ENCODE measurements around the gene NGF. TPM values are rescaled to one million over a fixed set of nuclear protein-coding genes. Genes with fewer than 3 reads are reported as not detected.

The NGF gene
- total and polyA plus RNA-seq, 2 of the 4 experiments (the other 2 are of a cell fraction) = 12.5 to 21.7 TPM

DNA sequence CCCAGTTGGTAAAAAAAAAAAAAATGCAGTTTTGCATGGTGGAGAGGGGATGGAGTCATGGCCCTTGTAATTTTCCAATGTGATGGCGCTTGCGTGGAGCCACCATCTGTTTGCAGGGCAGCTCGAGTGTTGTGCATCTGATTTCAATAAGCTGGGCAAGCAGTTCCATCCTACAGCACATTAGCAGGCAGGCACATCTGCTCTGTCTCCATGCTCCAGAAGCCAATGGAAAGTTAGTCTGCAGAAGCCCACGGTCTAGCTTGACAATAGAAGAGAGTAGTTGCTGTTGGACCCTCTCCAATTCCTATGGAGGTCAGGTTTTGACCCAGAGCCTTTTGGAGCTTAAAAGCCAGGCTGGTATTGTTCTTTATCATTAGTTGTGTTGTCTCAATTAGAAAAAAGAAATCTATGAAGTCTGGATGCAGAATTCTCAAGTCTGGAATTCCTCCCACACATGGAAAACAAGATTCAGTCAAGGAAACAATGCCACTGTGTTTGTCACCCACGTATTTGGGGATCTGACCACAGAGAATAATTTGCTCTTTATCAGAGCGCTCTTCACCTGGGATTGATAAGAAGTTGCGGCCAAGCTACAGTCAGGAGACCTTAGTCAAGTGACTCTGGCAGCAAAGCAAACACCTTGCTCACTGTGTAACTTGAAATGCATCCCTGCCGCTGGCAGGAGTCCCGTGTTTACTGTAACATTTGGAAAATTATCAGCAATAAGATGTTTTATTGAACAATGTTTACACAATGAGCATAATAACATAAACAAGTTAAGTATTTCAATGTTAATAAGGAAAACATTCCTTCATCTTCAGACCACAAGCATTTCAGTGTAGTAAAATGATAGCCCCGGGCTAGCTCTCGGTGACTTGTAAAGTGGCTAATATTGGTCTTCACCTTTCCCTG is 20.7 kb downstream of the NGF start (continued):
- TF ChIP-seq SMC3 (IDR thresholded peaks at IDR 0.05; ENCODE audit: low read depth, low read length) = no peak

- H2AK9ac ChIP-seq (replicated peaks; ENCODE audit: low read depth, low read length, poor library complexity) = no peak overlapping the region
- no TSS peak for BruUV-seq (replicated peaks)
- peaks cover 9% of the 10 kb centered on the region for H3K4me1 ChIP-seq (ENCODE audit: control insufficient read depth, insufficient read depth, low read length)
- 86% methylated on average over 1 of the region's 3 CpGs; no CpG with 5 or more reads in 1 of the 2 experiments for WGBS, 2 experiments (ENCODE audit: extremely low coverage in 2 of 2, insufficient read length in 1 of 2)
- H3K36me3 ChIP-seq (ENCODE audit: control insufficient read depth, insufficient read depth, low read length) = no peaks in the 10 kb centered on the region
- H4K91ac ChIP-seq (ENCODE audit: insufficient read depth, low read depth, low read length) = no peak overlapping the region
- CTCF ChIA-PET = interaction anchor here (0.8 kb wide), 1 partner anchor 94 kb away, joined by 3 read pairs; no protein-coding TSS in a partner anchor
- in situ Hi-C loops (cut with MboI; ENCODE audit: low sequenced_read_pairs) = loop anchor here (25.0 kb wide), 1 partner anchor 577 kb away; no protein-coding TSS in a partner anchor
- dilution Hi-C loops (cut with HindIII; ENCODE audit: low sequenced_read_pairs, unreplicated experiment) = no loop called here
- no peak overlapping the region for H3K4ac ChIP-seq (ENCODE audit: low read depth, low read length)
- POLR2A ChIA-PET (ENCODE audit: unreplicated experiment) = interaction anchor here (0.6 kb wide), 1 partner anchor 44 kb away, joined by 3 read pairs; no protein-coding TSS in a partner anchor
- H3K23ac ChIP-seq (ENCODE audit: low read depth, low read length) = no peak overlapping the region
- H2BK5ac ChIP-seq (ENCODE audit: low read depth, low read length, poor library complexity, severe bottlenecking) = no peak overlapping the region
- no peak overlapping the region for H3K18ac ChIP-seq (ENCODE audit: low read depth, low read length)
- no peak overlapping the region for H2BK120ac ChIP-seq (ENCODE audit: low read depth, low read length)
- TF ChIP-seq RFX5 (IDR thresholded peaks at IDR 0.05; ENCODE audit: low read depth, low read length) (no peak), RAD21 (IDR thresholded peaks at IDR 0.05; ENCODE audit: low read length) (peak; percentile 9; the same call in 1 of the 2 replicates), CEBPB (IDR thresholded peaks at IDR 0.05; ENCODE audit: low read depth, low read length) (peak; percentile 71; the same call in 1 of the 2 replicates)
- H2AK5ac ChIP-seq (ENCODE audit: low read depth, low read length) = no peak overlapping the region
- intact Hi-C loops (cut with micrococcal nuclease) = no loop called here
- H3K9me3 ChIP-seq (ENCODE audit: control insufficient read depth, insufficient read depth, low read length) = no peaks in the 10 kb centered on the region
- ATAC-seq (ENCODE audit: low read depth) (peak; percentile 70), DNase-seq (peak; percentile 86)
- peaks cover 6% of the 10 kb centered on the region; the same call in 1 of the 2 replicates for H3K9me1 ChIP-seq (ENCODE audit: insufficient read depth, low read length)
- H4K5ac ChIP-seq (ENCODE audit: low read depth, low read length) = no peak overlapping the region
- H3K27ac ChIP-seq (ENCODE audit: insufficient read depth, low read length) = no peak overlapping the region
- H3K56ac ChIP-seq (ENCODE audit: extremely low read depth, insufficient read depth, low read length) = no peak overlapping the region
- no peak overlapping the region; the same call in 1 of the 2 replicates for H3K4me2 ChIP-seq (ENCODE audit: low read depth, low read length)
- H3K79me1 ChIP-seq (ENCODE audit: low read depth in 1 of 2, low read length in 2 of 2) = peaks cover 7 to 12% of the 10 kb centered on the region in 2 experiments; a peak in 2 of 4 replicates
- H4K20me1 ChIP-seq (ENCODE audit: insufficient read depth, low read length) = no peaks in the 10 kb centered on the region
- no peak overlapping the region for H3K14ac ChIP-seq (replicated peaks; ENCODE audit: low read depth, low read length)
- H2BK15ac ChIP-seq (ENCODE audit: low read depth, low read length) = no peak overlapping the region
- no peaks in the 10 kb centered on the region; the same call in 1 of the 2 replicates for H3K27me3 ChIP-seq (ENCODE audit: control insufficient read depth, insufficient read depth, low read length)
- no peak overlapping the region for H2AFZ ChIP-seq (replicated peaks; ENCODE audit: low read length, poor library complexity)
- H4K8ac ChIP-seq (ENCODE audit: low read depth in 2 of 2, low read length in 2 of 2) = no peak overlapping the region
- H3K4me3 ChIP-seq (ENCODE audit: insufficient read depth, low read depth, low read length) = no peak overlapping the region
- no peak overlapping the region for H2BK20ac ChIP-seq (ENCODE audit: low read depth, low read length)
- no peak overlapping the region for H3K9ac ChIP-seq (ENCODE audit: low read depth, low read length)
Observed at GRCh38 chr1:115314765-115315164, 23.3 kb downstream of the NGF start.

Data from IMR-90 (cell line).